Vagina (tissue), 2 donors: ENCODE data around the gene GPRIN2.

Experiments
- CTCF ChIP-seq, 3 experiments: fragments of 450-650 bp in 2 of 3; fragments of 200-600 bp in 1 of 3; sonication (generic) in 1 of 3; IDR thresholded peaks; one replicate each; pipeline ENCODE4 v1.5.1; 2017 to 2019; ENCODE audit warnings: antibody characterized with exemption in 3 of 3, mild to moderate bottlenecking in 2 of 3, moderate library complexity in 2 of 3
- POLR2A ChIP-seq, 2 donors: fragments of 450-650 bp; IDR thresholded peaks; one replicate each; pipeline ENCODE4 v1.6.1; 2017; ENCODE audit warnings: antibody characterized with exemption in 2 of 2, mild to moderate bottlenecking in 2 of 2, moderate library complexity in 2 of 2
- POLR2AphosphoS5 ChIP-seq, 2 donors: sonication (generic); formaldehyde crosslinking; IDR thresholded peaks; one replicate each; pipeline ENCODE4 v1.9.0; 2017; ENCODE audit warnings: antibody characterized with exemption in 2 of 2, mild to moderate bottlenecking in 2 of 2, low read depth in 1 of 2; ENCODE audit not compliant: insufficient read depth in 1 of 2

GRCh38 chr10:46546591-46547540, 9.6 kb downstream of the GPRIN2 start:
- TF ChIP-seq CTCF (IDR thresholded peaks at IDR 0.05): no peak
- no peak for TF ChIP-seq POLR2A (IDR thresholded peaks at IDR 0.05)
- TF ChIP-seq POLR2AphosphoS5 (IDR thresholded peaks at IDR 0.05; ENCODE audit: insufficient read depth in 1 of 2, low read depth in 1 of 2): no peak
